ENCODE data around the gene TENT4B.
"Not testable (repeated sequence)": the region's sequence is repeated elsewhere in the genome, so short reads cannot be mapped to it uniquely, and the experiment has no call there.

The TENT4B gene

DNA sequence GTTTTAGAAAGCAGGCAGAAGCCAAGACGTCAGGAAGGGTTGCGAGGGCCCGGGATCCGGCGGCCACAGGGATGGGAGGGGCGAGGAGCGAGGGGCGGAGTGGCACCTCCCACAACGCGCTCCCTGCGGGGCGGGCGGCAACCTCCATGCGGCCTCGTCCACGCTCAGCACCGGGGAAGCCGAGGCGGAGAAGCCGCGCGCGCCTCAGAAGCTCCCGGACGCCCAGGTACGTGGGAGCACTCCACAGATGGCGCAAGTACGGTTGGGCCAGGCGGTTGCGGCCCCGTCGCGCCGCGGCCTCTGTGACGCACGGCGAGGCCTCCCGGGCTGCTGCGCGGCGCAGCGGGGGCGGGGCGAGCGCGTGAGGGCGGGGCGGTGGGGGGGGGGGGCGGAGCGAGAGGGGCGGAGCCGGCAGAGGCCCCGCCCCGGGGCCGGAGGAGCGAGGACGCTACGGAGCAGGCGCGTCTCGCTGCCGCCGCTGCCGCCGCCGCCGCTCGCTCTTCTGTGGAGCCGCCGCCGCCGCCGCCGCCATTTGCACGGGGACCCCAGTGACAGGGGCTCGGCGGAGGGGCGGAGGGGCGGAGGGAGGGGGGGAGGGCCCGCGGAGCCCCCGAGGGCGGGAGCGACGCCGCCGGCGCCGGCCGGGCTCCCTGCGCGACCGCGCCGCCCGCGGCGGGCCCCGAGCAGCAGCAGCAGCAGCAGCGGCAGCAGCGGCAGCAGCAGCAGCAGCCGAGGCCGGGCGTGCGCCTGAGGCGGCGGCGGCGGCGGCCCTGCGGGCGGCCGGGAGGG is at the start of gene TENT4B:
Gene TENT4B, plus strand, starts transcription at position 500 of the 789 bp plus-strand sequence. CDS start 316 bp downstream, outside the sequence.
- peak; percentile 86 for DNase-seq (ENCODE audit: low spot score)

DNA sequence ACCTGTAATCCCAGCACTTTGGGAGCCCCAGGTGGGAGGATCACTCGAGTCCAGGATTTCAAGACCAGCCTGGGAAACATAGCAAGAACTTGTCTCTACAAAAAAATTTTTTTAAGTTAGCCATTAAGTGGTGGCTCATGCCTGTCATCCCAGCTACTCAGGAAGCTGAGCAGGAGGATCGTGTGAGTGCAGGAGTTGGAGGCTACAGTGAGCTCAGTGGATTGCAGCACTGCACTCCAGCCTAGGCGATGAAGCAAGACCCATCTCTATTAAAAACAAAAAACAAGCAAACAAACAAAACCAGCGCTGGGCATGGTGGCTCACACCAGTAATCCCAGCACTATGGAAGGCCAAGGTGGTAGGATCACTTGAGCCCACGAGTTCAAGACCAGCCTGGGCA is 49.3 kb upstream of the TENT4B start:
- no peak for DNase-seq (ENCODE audit: low spot score)

DNA sequence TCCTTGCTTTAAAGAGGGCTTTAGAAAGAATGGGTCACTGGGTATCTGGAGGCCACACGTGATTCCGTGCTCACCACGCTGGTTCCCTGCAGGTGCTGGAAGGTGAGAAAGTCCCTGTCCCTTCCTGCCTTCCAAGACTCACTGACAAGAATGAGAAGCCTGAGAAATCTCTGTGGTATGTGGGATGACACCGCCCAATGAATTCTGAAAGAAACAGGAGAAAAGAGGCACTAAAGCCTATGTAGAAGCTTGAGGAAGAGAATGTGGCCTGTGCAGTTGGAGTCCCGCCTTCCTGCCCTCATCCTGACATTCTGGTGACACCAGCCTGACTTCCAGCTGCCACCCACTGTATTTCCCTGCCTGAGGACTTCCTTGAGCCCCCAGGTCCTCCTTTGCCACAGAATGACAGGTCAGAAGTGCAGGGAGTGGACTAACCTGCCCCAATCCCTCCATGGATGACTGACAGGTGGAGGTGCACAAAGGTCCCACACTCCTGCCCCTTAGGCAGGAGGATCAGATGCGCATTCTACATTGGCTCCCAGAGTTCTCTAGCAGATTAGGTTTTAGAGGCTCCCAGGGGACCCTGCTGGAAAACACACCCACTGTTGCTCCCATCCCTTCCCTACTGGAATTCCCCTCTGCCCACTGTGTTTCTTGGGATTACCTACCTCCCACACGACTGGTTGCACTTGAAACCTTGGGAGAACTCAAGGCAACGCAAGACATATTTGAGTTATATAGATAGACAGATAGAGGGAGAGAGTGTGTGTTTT is 38.6 kb upstream of the TENT4B start:
- peak; percentile 1 for DNase-seq (ENCODE audit: low spot score)

DNA sequence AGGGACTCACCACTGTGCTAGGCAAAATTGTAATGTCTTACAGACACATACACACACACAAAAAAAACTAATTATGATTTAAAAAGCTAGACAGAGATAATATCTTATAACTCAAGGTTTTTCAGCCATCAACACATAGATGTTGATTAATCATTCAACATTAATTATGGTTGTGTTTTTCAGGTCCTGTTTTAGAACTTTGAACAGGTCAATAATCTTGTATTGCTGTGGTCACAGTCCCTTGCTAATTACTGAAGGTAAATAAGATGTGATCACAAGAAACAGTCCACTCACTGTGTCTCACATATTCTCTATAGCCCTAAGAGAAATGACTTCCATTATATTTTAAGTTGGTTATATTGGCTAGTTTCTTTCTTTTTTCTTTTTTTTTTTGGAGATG is 32.4 kb upstream of the TENT4B start:
- no peak for DNase-seq (ENCODE audit: low spot score)

DNA sequence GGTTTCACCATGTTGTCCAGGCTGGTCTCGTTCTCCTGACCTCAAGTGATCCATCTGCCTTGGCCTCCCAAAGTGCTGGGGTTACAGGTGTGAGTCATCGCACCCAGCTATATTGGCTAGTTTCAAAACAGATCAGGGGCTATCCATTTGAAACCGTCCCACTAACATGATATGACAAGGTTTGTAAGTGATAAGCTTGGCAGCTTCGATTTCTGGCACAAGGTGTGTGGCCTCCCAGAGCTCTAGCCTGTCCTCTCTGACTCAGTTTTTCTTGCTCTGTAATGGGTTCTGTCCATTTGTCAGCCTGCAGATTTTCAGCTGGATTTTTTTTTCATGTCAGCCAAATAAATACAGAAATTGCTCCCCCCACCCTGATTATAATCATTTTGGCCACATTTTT is 31.8 kb upstream of the TENT4B start:
- no peak for DNase-seq (ENCODE audit: low spot score)

DNA sequence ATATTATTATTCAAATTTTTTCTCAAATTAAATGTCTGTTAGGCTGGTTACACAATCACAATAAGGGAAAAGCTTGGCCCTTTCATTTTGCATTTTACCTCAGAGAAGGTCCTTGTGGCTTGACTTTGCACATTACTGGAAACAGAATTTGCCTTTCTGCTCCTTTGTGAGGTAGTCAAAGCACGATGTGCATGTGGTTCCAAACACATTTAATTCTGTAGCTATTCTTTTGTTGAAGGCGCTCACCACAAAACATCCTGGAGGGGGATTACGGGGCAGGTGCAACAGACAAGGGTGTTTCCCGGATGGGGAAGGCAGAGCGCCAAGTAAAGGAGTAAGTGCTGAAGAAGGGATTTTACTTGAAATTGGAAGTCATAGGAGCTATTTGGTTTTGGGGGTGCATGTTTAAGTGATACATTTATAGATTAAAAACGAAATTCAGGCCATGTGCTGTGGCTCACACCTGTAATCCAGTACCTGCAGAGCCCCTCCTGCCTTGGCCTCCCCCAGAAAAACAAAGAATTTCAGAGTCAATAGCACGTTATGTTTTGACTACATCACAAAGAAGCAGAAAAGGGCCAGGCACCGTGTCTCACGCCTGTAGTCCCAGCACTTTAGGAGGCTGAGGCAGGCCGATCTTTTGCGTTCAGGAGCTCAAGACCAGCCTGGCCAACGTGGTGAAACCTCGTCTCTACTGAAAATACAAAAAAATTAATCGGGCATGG is 31.2 kb upstream of the TENT4B start:
- DNase-seq (ENCODE audit: low spot score): no peak

DNA sequence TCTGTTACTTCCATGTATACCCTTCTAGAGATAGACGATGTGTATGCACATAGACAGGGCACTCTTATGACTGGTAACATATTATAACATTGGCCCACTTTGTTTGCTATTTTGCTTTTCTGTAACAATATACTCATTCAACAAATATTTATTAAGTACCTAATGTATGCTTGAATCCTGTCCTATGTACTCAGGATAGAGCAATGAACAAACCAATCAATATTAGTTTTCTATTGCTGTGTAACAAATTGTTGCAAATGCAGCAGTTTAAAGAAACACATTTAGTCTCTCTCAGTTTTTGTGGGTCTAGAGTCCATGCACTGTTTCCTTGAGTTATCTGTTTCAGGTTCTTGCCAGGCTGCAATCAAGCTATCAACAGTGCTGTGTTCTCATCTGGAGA is 29.7 kb upstream of the TENT4B start:
- no peak for DNase-seq (ENCODE audit: low spot score)

DNA sequence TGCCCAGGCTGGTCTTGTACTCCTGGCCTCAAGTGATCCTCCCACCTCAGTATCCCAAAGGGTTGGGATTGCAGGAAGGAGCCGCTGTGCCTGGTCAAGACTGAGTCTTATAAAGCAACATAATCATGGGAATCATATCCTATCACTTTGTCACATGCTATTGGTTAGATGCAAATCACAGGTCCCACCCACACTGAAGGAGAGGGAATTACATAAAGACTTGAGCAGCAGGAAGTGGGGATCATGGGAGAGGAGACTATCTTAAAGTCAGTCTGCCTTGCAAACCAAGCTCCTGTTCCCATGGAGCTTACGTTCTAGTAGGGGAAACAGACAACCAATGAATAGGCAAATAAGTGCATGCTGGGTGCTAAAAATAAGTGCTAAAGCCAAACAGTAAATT is 28.3 kb upstream of the TENT4B start:
- no peak for DNase-seq (ENCODE audit: low spot score)

DNA sequence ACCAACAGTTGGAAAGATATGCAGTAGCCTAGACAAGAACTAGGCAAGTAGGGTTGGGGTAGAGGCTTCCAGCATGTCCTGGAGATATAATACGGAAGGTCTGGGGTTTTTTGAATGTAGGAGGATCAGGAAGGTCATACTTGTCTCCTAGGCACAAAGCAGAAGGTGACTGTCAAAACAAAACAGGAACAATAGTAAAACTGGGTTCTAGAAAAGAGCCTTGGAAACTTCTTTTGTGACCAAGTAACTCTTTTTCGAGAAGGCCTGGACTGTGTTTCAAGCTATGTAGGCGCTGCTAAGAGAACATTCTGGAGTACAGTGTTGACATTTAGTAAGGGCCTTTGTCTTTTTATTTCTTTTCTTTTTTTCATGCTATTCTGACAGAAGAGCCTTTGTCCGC is 26.9 kb upstream of the TENT4B start:
- no peak for DNase-seq (ENCODE audit: low spot score)

DNA sequence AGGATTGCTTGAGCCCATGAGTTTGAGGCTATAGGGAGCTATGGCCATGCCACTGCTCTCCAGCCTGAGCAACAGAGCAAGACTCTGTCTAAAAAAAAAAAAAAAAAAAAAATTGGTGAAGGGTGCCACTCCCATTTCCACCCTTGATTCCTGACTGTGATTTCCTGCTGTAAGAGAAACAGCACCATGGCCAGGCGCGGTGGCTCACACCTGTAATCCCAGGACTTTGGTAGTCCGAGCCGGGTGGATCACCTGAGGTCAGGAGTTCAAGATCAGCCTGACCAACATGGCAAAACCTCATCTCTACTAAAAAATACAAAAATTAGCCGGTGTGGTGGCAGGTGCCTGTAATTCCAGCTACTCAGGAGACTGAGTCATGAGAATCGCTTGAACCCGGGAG is 20.5 kb upstream of the TENT4B start:
- DNase-seq (ENCODE audit: low spot score): not testable (repeated sequence)

DNA sequence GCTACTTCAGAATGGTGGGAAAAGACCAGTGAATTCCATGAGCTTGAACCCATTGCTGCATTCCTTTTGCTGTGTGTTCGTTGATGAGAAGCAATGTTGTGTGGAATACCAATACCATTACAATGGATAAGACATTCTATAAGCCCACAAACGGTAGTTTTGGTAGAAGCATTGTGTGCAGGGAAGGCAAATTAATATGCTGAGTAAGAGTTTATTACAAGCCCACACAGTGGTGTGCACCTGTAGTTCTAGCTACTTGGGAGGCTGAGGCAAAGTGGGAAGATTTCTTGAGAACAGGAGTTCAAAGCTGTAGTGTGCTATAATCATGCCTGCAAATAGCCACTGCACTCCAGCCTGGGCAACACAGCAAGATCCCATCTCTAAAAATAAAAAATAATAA is 19.9 kb upstream of the TENT4B start:
- no peak for DNase-seq (ENCODE audit: low spot score)

DNA sequence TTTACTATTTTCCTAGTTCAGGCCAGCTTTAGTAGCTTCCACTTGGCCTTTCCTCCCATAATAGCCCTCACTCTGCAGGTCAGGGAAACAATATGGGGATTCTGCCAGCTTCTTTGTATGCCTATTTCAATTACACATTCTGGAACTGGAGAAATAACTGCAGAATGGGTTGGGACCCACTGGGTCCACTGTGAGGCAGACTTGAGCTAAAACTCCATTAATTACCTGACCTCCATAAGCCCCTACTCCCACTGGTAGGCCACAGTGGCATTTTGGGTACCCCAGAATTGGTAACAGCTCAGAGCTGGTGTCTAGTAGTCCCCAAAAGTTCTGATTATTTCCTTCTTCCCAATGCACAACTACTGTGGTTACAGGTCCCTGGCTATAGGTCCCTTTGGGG is 16.7 kb upstream of the TENT4B start:
- DNase-seq (ENCODE audit: low spot score): no peak

DNA sequence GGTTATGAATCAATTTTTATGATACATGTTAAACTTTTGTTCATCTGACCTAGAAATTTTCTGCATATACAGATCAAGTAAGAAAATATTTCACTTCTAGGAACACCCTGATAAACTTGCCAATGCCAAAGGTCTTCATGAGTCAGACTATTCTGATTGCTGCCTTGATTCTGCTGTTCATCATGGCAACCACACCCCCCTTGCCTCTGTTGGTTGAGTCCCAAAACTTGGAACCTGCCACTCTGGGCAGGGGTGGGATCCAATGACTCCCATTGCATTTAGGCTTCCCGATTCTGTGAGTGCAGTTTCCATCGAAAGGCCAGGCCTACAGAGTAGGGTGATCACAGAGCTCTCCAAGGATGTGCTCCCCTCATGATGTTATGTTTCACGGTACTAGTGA is 15.8 kb upstream of the TENT4B start:
- no peak for DNase-seq (ENCODE audit: low spot score)

DNA sequence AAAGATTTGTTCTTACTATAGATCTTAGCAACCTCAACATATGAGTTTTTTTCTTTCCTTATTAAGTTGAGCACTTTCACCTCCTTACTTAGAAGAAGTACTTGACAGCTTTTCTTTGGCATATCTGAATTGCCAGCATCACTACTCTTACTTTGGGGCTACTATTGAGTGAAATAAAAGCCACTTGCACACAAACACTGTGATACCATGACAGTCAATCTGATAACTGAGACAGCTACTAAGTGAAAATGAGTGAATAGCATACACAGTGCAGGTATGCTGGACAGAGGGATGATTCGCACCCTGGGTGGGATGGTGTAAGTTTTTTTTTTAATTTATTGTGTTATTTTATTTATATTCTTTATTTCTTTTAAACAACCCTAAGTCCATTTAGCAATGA is 13.5 kb upstream of the TENT4B start:
- no peak for DNase-seq (ENCODE audit: low spot score)

DNA sequence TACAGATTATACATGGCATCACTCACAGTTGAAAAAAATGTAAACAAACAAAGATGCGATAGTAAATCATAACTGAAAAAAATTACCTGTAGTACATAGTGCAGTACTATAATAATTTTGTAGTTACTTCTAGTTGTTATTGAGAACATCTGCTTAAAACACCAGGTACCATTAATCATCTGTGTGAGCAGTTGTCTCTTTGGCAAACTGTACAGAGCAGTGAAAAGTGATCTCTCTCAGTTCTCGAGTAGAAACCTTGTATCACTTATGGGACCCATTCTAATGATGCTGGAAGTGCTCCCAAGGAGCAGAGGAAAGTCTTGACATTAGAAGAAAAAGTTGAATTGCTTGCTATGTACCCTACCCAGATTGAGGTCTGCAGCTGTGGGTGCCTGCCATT is 8.9 kb upstream of the TENT4B start:
- no peak for DNase-seq (ENCODE audit: low spot score)

DNA sequence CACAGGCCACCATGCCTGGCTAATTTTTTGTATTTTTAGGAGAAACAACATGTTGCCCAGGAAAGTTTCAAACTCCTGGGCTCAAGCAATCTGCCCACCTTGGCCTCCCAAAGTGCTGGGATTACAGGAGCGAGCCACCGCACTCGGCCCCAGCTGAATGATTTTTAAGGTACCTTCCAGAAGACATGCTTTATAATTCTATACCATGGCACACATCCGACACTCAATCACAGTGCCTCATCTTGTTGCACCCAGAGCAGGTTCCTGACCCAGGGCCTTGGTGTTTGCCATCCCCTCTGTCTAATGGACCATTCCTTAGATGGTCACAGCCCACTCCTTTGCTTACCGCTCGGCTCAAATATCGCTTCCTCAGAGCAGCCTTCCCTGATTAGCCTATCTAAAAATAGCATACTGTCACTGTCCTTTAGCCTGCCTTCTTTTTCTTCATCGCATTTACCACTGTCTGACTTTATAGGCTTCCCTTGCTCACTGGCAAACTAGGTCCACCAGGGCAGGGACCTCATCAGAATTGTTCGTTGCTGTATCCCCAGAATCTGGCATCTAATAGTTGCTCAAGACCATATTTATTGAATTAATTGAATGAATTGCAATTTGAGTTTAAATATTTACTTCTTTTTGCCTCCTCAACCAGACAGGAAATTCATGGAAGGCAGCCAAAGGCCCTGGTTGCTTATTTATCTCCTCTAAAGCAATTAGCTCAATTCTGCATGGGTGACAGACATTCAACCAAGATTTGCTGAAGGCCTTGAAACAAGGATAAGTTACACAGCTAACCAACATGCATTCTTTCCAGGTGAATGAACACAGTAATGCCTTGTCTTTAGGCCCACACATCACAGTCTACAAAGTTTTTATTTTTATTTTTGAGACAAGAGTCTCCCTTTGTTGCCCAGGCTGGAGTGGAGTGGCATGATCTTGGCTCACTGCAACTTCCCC is 6.3 kb upstream of the TENT4B start:
- DNase-seq (ENCODE audit: low spot score): no peak

DNA sequence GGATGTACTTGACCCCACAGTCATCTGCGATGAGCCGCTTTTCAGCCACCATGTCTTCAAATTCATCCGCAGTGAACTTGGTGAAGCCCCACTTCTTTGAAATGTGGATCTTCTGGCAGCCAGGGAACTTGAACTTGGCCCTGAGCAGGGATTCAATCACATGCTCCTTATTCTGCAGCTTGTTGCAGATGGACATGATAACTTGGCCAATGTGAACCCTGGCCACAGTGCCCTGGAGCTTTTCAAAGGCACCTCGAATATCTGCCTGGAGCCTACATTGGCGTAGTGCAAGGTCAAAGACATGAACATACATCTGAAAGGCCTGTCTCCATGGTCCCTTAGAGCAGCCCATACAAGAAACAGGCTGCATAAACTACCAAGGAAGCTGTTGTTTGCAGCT is 1.8 kb upstream of the TENT4B start:
- DNase-seq (ENCODE audit: low spot score): no peak

DNA sequence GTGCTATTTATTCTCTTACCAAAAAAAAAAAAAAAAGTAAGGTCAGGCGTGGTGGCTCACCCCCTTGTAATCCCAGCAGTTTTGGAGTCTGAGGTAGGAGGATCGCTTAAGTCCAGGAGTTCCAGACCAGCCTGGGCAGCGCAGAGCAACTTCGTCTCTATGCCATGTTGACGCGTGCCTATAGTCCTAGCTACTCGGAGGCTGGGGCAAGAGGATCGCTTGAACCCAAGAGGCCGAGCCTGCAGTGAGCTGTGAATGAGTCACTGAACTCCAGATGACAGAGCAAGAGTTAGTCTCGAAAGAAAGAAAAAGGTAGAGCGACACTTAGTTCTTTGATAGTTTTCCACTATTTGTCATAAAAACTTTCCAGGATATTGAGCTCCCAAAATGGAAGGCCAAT is 1.4 kb upstream of the TENT4B start:
- DNase-seq (ENCODE audit: low spot score): no peak

DNA sequence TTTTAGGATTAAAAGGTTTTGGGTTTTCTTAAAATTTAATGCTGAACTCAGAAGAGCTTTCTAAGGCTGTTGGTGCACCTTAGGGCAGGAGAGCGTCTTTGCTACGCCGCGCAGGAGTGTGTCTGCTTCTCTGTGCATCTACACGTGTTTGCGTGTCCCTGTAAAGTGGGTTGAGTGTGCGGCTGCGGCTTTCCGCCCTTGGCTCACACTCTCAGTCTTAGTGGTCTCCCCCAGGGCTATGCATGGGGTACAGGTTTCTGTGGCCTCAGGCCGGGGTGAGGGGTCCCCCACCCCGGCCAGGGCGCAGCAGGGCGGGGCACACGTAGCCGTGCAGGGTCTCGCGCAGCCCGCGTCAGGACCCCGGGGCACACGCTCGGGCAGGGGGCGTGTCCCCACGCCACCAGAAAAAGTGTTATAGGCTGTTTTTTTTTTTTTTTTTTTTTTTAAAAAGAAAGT is 727 bp upstream of the TENT4B start:
- peak; percentile 40 for DNase-seq (ENCODE audit: low spot score)

DNA sequence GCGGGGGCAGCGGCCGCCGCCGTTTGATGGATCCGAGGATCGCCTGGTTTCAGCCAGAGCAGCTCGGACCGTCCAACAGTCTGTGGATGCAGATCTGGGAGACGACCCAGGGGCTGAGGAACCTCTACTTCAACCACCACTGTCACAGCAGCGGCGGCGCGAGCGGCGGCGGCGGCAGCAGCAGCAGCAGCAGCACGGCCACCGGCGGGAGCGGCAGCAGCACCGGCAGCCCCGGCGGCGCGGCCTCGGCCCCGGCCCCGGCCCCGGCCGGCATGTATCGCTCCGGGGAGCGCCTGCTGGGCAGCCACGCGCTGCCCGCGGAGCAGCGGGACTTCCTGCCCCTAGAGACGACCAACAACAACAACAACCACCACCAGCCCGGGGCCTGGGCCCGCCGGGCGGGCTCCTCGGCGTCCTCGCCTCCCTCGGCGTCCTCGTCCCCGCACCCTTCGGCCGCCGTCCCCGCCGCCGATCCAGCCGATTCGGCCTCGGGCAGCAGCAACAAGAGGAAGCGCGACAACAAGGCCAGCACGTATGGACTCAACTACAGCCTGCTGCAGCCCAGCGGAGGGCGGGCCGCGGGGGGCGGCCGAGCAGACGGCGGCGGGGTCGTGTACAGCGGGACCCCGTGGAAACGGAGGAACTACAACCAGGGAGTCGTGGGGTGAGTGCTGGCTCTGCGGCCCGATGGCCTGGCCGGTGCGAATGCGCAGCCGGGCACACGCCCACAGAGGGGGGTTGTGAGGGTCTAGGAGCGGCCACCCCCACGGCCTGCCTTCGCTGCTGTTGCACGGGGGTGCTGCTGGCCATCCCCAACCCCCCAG is 702 bp downstream of the TENT4B start:
- DNase-seq (ENCODE audit: low spot score): no peak
